ENCODE results near the gene MEIOB. TPM values are rescaled to one million over a fixed set of nuclear protein-coding genes. Genes with fewer than 3 reads are reported as not detected.

The MEIOB gene
- total RNA-seq, 1 experiment from 2014 or later: 1.4 TPM

DNA sequence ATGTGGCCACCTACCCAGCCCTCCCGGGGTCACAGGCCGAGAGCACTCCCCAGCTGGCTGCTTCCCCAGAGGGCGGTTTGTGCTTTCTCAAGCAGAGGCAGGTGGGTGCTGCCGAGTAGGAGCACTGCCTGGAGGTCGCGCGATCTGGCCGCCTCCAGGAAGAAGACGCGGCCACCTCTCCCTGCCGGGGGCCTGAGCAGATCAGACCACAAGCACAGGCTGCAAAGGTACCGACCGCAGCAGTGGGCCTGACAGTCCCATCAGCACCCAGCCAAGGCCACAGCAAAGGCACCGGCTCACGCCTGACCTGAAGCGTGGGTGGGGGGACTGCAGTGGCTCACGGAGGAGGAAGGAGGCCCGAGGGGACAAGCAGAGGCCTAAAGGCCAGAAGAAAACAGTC, 63.3 kb downstream of the MEIOB start (continued):
- TF ChIP-seq, protein P1, sequence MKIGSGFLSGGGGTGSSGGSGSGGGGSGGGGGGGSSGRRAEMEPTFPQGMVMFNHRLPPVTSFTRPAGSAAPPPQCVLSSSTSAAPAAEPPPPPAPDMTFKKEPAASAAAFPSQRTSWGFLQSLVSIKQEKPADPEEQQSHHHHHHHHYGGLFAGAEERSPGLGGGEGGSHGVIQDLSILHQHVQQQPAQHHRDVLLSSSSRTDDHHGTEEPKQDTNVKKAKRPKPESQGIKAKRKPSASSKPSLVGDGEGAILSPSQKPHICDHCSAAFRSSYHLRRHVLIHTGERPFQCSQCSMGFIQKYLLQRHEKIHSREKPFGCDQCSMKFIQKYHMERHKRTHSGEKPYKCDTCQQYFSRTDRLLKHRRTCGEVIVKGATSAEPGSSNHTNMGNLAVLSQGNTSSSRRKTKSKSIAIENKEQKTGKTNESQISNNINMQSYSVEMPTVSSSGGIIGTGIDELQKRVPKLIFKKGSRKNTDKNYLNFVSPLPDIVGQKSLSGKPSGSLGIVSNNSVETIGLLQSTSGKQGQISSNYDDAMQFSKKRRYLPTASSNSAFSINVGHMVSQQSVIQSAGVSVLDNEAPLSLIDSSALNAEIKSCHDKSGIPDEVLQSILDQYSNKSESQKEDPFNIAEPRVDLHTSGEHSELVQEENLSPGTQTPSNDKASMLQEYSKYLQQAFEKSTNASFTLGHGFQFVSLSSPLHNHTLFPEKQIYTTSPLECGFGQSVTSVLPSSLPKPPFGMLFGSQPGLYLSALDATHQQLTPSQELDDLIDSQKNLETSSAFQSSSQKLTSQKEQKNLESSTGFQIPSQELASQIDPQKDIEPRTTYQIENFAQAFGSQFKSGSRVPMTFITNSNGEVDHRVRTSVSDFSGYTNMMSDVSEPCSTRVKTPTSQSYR (CRISPR knock-in tag; IDR thresholded peaks at IDR 0.05): no peak

DNA sequence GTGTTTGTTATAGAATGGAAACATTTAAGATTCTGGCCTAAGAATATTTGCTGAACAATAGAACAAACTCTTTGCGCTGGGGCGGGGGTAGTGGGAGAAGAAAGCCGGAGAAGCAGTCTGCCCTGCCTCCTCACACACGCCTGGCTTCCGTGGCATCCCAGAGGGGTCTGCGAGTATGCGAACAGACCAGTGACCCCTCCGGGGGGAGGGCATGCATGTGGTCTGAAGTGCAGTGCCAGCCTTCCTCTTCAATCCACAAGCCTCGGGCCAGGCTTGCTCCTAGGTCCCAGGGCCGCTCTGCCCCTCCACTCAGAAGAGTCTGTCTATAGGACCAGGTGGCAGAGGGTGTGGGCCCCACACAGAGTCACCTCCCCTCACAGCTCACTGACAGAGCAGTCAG, 64.3 kb downstream of the MEIOB start:
- DNase-seq (ENCODE audit: low spot score) (no peak), ATAC-seq (no peak)
- peaks cover 14% of the 10 kb centered on the region for H3K36me3 Mint-ChIP-seq
- no peaks in the 10 kb centered on the region; the same call in none of the 2 replicates for H3K27me3 Mint-ChIP-seq (ENCODE audit: low read depth)
- POLR2A ChIA-PET: no interaction called here
- TF ChIP-seq, protein P2, sequence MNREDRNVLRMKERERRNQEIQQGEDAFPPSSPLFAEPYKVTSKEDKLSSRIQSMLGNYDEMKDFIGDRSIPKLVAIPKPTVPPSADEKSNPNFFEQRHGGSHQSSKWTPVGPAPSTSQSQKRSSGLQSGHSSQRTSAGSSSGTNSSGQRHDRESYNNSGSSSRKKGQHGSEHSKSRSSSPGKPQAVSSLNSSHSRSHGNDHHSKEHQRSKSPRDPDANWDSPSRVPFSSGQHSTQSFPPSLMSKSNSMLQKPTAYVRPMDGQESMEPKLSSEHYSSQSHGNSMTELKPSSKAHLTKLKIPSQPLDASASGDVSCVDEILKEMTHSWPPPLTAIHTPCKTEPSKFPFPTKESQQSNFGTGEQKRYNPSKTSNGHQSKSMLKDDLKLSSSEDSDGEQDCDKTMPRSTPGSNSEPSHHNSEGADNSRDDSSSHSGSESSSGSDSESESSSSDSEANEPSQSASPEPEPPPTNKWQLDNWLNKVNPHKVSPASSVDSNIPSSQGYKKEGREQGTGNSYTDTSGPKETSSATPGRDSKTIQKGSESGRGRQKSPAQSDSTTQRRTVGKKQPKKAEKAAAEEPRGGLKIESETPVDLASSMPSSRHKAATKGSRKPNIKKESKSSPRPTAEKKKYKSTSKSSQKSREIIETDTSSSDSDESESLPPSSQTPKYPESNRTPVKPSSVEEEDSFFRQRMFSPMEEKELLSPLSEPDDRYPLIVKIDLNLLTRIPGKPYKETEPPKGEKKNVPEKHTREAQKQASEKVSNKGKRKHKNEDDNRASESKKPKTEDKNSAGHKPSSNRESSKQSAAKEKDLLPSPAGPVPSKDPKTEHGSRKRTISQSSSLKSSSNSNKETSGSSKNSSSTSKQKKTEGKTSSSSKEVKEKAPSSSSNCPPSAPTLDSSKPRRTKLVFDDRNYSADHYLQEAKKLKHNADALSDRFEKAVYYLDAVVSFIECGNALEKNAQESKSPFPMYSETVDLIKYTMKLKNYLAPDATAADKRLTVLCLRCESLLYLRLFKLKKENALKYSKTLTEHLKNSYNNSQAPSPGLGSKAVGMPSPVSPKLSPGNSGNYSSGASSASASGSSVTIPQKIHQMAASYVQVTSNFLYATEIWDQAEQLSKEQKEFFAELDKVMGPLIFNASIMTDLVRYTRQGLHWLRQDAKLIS (CRISPR knock-in tag; IDR thresholded peaks at IDR 0.05; ENCODE audit: borderline replicate concordance): no peak
- TF ChIP-seq, protein P3, sequence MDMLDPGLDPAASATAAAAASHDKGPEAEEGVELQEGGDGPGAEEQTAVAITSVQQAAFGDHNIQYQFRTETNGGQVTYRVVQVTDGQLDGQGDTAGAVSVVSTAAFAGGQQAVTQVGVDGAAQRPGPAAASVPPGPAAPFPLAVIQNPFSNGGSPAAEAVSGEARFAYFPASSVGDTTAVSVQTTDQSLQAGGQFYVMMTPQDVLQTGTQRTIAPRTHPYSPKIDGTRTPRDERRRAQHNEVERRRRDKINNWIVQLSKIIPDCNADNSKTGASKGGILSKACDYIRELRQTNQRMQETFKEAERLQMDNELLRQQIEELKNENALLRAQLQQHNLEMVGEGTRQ (CRISPR knock-in tag; IDR thresholded peaks at IDR 0.05): no peak
- TF ChIP-seq OVOL2 (CRISPR knock-in tag; IDR thresholded peaks at IDR 0.05; ENCODE audit: borderline replicate concordance) (no peak), JAZF1 (CRISPR knock-in tag; IDR thresholded peaks at IDR 0.05) (no peak), FOXK1 (CRISPR knock-in tag; IDR thresholded peaks at IDR 0.05) (no peak), ZNF416 (CRISPR knock-in tag; IDR thresholded peaks at IDR 0.05) (no peak), HMGA2 (CRISPR knock-in tag; IDR thresholded peaks at IDR 0.05) (no peak), ZNF232 (CRISPR knock-in tag; IDR thresholded peaks at IDR 0.05) (no peak), ZNF423 (CRISPR knock-in tag; IDR thresholded peaks at IDR 0.05) (no peak), GTF2I (CRISPR knock-in tag; conservative IDR thresholded peaks at IDR 0.05) (no peak), NFE2L1 (CRISPR knock-in tag; IDR thresholded peaks at IDR 0.05) (no peak)
- TF ChIP-seq, protein P4, sequence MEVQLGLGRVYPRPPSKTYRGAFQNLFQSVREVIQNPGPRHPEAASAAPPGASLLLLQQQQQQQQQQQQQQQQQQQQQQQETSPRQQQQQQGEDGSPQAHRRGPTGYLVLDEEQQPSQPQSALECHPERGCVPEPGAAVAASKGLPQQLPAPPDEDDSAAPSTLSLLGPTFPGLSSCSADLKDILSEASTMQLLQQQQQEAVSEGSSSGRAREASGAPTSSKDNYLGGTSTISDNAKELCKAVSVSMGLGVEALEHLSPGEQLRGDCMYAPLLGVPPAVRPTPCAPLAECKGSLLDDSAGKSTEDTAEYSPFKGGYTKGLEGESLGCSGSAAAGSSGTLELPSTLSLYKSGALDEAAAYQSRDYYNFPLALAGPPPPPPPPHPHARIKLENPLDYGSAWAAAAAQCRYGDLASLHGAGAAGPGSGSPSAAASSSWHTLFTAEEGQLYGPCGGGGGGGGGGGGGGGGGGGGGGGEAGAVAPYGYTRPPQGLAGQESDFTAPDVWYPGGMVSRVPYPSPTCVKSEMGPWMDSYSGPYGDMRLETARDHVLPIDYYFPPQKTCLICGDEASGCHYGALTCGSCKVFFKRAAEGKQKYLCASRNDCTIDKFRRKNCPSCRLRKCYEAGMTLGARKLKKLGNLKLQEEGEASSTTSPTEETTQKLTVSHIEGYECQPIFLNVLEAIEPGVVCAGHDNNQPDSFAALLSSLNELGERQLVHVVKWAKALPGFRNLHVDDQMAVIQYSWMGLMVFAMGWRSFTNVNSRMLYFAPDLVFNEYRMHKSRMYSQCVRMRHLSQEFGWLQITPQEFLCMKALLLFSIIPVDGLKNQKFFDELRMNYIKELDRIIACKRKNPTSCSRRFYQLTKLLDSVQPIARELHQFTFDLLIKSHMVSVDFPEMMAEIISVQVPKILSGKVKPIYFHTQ (CRISPR knock-in tag; IDR thresholded peaks at IDR 0.05): no peak
- TF ChIP-seq, protein P5, sequence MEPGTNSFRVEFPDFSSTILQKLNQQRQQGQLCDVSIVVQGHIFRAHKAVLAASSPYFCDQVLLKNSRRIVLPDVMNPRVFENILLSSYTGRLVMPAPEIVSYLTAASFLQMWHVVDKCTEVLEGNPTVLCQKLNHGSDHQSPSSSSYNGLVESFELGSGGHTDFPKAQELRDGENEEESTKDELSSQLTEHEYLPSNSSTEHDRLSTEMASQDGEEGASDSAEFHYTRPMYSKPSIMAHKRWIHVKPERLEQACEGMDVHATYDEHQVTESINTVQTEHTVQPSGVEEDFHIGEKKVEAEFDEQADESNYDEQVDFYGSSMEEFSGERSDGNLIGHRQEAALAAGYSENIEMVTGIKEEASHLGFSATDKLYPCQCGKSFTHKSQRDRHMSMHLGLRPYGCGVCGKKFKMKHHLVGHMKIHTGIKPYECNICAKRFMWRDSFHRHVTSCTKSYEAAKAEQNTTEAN (CRISPR knock-in tag; IDR thresholded peaks at IDR 0.05): no peak
- H3K4me3 Mint-ChIP-seq: no peak overlapping the region
- H3K4me1 Mint-ChIP-seq: no peaks in the 10 kb centered on the region
- peaks cover 8% of the 10 kb centered on the region; the same call in 1 of the 2 replicates for H3K9me3 Mint-ChIP-seq
- no peak overlapping the region for H3K27ac Mint-ChIP-seq
- CTCF ChIA-PET: no interaction called here
